Posterior vena cava (tissue), 2 donors: ENCODE data around the gene TUSC2. TPM values are rescaled to one million over a fixed set of nuclear protein-coding genes. Genes with fewer than 3 reads are reported as not detected.
A peak's percentile ranks its signal among the peaks of the same experiment; 100 is the strongest.

ENCODE experiments used
- DNase-seq: peaks from one replicate; pipeline ENCODE4 v3.0.0-alpha.2; 2020; ENCODE audit warnings: low spot score
- intact Hi-C, 2 donors: fragments of 100-400 bp; cut with DNase I; formaldehyde crosslinking; loops; one replicate each; pipeline versions ENCODE4 v1.14.1 to v1.14.2; 2022 to 2023
- total RNA-seq, 2 donors: library from RNA; stranded (reverse); fragmentation: NEBNext Ultra II Directional; extraction: Animal tissue kit (Norgen Biotek cat#: 25700); gene quantifications; one replicate each; pipeline ENCODE4 v1.2.1, GENCODE V29; 2021
- donor health status: DM: yes; HTN: yes; CAD: no.
- donor health status: DM: yes; HTN: yes; CAD: no.

TUSC2 gene
- total RNA-seq, 2 donors from 2014 or later = 19.1 to 22.4 TPM

DNA sequence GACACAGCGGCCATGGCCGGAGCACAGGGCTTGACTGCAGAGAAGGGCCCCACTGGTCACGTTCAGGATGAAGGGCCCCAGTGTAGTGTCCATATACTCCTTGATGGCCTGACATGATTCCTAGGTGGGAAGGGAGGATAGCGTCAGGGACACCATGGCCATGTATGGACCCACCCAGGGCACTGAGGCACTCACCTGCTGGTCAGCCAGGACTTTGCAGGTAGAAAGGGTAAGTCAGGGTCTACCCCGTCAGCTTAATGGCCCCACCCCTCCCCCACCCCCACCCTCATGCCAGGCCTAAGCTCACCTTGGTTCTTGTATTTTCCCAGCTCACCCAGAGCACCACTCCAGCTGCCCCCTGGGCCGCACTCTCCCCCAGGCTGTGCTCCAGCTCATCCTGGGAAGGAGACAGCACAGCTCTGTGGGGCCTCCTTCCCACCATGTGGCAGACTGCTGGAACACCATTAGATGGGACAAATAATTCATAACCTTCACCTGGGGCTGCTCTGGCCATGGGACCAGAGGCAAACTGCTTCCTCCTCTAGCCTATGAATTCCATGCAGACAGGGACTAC, 27.3 kb downstream of the TUSC2 start:
- DNase-seq = no peak
- intact Hi-C loops = no loop called here

DNA sequence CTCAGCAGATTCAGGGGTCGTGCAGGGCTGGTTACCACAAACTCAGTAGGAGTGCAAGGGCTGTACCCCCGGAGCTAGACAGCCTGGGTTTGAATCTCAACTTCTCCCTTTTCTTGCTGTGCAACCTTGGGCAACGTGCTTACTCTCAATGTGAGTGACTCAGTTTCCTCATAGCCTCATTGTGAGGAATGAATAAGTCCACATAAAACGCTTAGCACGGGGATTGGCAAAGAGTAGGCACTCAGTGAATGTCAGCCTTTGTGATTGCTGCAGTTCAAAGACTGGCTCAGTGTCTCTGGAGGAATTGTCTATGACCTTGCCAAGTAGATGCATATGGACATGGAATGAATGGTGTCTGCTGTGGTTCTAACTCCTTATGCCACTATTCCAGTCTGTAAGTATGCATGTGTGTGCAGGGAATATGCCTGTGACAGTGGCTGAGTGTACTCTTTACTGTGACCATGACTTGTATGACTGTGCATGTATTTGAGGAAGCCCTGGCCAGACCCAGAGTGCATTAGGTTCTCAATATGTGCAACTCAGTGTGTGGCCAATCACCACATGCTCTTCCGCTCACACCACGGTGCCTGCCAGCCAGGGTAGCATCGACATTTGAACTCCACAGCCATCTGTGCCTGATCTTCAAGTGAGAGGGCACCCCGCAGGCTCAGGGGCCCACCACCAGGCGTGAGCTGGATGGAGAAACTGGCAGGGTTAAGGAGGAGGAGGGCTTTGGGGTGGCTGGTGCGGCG, 27.9 kb downstream of the TUSC2 start:
- intact Hi-C loops = no loop called here
- DNase-seq = no peak

DNA sequence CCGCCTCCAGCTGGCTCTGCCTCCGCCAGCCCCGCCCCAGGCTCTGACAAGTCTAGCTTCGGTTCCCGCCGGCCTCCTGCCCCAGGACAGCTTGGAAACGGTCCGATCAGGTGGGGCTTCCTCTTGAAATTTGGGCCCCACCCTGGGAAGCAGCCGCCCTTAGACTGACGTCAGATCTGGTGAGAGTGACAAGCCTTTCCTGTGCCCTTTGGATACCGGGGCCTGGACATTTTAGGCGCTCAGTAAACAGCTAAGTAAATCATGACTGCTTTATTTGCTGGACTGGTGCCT, 28.4 kb downstream of the TUSC2 start:
- intact Hi-C loops = no loop called here

DNA sequence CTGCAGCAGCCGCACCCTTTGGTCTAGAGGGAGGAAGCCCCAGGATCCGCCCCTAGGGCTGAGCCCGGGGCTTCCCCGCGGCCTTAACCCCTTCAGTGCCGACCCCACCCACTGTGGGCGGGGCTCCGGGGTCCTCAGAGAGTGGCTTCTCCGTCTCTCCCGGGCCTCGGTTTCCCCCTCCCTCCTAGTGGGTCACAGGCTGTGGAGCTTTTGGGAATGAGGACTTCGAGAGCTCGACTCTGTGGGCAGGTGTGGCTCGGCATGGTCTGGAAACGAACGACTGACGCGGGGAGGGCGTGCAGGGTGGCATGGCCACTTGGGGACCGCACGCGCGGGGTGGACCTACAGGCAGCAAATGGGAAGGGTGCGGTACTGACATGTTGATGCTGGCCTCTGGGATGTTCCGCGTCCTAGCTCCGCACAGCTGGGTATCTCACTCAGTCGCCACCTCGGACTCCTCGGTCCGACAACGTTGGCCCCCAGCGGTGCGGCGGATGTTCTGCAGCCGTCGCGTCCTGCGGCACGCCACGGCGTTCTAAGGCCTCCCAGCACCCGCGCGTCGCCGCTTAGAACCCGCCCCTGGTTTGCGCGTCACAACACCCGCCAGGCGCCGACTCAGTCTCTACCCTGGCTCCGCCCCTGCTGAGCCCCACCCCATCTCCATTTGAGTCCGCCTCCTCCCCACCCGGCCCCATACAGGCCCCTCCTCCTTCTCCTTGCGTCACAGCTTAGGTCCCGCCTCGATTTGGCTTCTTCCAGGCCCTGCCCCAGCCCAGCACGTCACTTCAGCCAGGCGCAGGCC, 29.0 kb downstream of the TUSC2 start, which contains the start of the genes HYAL3 and NAA80:
Gene HYAL3, minus strand, starts transcription at position 570 of the 802 bp plus-strand sequence. CDS start 3,803 bp downstream, outside the sequence.
Gene NAA80, minus strand, starts transcription at position 570 of the 802 bp plus-strand sequence. CDS start 1,942 bp downstream, outside the sequence.
- intact Hi-C loops = no loop called here
- DNase-seq = peak; percentile 100

More for the DNA sequence above, 28.4 kb downstream of the TUSC2 start:
- DNase-seq = no peak

DNA sequence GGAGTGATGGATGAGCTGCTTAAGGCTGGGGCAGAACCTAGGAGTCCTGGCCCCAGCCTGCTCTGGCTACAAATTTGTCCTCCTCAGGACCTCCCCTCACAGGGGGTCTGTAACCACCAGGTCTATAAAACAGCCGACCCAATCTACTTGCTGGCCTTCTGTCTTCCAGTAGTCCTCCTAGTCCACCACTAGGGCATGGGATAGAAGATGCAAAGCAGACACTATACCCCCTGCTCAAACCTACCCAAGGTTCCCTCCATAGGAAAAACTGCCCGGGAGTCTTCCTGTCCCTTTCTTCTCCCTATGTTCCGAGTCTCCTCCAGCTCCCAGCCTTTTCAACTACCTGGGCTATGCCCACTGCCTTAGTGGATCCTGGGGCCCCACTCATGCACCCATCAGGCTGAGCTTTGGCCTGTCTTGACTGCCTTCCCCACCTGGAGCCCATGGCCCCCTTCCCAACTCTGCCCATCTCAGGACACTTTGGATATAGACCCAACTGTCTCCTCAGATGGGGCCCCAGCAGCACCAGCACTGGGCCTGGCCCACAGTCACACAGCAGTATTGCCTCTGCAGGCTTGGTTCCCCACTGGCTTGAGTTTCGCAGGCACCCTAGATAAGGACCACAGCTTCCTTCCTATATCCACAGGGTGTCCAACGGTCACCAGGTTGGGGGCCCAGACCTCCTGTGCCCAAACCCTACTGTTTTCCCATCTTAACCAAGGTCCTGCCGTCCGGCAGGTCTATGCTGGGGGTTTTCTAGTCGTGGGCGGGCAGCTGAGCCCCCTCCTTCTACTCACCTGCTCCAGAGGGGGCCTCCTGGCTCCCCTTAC, 29.9 kb downstream of the TUSC2 start:
- intact Hi-C loops = no loop called here
- DNase-seq = no peak

DNA sequence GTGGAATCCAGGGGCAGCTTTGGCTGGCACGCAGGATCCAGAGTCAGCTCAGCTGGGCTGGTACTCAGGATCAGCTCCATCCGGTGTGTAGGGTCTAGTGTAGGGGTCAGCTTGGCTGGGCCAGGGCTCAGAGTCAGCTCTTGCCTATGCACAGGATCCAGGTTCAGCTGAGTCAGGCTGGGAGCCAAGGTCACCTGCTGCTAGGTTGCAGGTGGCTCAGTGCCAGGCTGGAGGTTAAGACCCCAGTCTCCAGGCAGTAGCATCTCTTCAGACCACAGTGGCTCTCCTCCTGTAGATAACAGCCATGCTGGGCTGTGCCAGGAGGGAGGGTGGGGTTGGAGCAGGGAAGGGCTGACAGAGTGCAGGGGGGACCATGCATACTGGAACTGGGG, 30.6 kb downstream of the TUSC2 start:
- intact Hi-C loops = no loop called here
- no peak for DNase-seq

DNA sequence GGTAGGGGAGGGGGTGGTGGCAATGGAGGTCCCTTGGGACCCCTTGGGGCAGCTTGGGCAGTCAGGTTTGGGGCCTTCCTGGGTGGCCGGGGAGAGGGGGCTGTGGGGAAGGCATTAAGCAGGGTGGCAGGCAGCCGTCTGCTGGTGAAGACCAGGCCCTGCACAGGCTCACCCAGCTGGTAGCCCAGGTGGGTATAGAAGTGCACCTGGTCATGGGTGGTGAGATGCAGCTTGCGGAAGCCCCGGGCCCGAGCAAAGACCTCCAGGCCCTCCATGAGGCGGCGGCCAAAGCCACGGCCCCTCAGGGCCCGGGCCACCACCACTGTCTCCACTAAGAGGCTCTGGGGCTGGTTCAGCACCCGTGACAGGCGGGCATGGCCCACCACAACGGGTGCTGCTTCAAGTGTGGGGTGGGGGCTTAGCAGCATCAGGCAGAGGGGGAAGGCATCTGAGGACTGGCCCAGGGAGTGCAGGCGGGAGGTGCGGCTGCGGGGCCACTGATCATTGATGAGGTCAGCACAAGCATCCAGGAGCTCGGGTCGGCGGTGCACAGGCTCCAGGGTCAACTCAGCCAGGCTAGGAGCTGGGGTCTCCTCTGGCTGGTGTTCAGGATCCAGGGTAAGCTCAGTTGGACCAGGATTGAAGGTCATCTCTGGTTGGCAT, 31.2 kb downstream of the TUSC2 start:
- intact Hi-C loops = no loop called here
- no peak for DNase-seq

DNA sequence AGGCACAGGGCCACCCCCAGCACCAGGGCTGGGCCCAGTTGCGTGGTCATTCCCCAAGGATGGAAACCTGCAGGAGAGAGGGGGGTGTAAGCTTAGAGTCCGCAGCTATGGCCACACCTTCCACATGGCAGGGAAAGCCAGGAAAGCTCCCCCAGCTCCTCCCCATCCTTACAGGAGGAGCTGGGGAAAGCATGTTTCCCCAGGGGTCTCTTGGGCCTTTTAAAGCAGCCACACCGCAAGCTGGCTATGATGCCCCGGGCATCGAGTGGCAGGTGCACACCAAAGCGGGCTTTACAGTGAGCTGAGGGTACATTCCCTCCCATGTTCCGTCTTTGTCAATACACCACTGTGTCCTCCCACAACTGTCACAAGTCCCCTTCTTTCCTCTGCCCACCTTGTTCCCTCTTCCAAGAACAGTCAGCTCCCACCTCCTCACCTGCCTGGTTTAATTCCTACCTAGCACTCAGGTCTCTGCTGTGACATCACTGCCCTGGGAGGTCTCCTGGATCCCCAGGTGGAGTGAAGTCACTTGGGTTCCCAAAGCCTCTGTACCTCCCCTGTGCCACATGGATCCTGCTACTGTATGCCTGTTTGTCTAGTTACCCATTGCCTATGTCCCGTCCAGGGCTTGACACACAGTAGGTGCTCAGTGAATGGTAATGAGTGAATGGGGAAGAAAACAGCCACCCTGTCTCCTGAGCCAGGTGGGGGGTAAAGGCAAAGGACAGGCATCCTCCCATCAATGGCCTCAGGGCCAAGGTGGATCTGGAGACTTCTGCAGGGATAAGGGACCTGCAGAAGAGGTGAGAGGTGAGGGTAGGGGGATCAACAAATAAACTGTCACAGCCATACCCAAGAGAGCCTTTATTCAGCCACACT, 32.2 kb downstream of the TUSC2 start:
- DNase-seq = no peak
- intact Hi-C loops = no loop called here

DNA sequence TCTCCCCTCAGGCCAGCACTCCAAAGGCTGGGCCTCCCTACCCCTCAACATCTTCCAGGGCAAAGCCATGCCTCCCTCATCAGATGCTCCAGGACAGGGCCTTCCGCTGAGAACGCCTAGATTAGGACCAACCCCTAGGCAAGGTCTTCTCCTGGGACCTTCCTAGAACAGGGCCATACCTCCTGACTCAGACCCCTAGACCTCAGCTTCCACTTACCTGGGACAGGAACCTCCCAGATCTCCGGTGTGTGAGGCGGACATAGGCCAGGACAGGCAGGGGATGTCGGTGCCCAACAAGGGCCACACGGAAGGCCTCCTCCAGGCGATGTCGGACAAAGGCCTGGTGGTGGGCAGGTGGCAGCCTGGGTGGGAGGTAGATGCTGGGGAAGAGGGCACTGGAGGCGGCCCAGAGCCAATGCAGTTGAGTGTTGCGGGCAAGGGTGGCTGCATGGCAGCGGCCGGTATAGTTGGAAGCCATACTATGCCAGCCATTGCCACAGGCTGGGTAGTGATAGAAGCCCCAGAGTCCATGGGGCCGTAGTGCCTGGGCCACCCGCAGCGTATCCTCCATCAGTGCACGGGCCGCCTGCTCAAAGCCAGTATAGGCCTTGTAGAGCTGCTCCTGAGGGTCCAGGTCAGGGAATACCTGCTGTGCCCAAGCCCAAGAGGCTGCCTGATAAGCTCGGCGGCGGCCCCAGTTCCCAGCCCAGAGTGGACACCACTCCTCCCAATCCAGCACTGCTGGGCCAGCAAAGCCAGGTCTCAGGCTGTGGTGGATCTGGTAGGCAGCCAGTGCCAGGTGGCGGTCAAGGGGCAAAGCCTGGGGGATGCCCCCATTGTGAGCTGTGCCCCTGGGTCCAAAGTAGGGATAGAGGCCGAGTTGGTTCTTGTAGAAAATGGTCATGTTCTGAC, 33.3 kb downstream of the TUSC2 start:
- intact Hi-C loops = no loop called here
- DNase-seq = no peak

DNA sequence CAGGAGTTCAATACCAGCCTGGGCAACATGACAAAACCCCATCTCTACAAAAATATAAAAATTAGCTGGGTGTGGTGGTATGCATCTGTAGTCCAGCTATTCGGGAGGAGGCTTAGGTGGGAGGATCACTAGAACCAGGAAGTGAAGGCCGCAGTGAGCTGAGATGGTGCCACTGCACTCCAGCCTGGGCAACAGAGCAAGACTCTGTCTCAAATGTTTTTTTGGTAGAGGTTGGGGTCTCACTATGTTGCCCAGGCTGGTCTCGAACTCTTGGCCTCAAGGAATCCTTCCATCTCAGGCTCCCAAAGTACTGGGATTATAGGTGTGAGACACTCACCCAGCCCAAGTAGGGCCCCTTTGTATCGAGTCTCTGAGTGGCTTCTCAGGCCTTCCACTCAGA, 33.9 kb downstream of the TUSC2 start:
- no peak for DNase-seq
- intact Hi-C loops = no loop called here

DNA sequence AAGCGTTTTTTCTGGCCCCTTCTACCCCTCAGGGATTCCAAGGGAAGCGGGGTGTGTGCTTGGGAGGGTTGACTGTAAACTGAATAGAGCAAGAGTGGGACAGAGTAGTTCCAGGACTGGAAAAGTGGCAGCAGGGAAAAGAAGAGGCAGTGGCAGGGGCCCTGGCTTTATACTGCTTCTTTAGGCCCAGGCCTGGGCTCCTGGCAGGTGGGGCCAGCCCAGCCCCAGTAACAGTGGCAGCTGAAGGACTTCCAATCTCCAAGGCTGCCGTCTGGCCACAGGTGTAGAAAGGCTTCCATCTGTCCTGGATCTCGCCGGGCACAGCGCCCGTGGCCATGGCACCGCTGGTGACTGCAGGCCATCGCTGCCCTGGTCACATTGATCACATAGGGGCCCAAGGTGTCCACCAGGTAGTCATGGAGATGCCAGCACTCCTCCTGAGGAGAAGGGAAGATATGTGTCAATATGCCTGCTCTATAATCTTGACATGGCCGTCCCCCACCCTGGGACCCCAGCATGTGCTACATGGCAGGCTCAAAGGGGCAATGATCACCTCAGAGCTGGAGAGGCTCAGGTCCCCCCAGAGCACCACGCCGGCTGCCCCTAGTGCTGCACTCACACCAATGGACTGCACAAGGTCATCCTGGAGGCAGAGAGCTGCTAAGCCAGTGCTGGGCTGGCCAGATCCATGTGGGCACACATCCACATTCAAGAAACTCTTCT, 34.8 kb downstream of the TUSC2 start:
- intact Hi-C loops = no loop called here
- DNase-seq = no peak

DNA sequence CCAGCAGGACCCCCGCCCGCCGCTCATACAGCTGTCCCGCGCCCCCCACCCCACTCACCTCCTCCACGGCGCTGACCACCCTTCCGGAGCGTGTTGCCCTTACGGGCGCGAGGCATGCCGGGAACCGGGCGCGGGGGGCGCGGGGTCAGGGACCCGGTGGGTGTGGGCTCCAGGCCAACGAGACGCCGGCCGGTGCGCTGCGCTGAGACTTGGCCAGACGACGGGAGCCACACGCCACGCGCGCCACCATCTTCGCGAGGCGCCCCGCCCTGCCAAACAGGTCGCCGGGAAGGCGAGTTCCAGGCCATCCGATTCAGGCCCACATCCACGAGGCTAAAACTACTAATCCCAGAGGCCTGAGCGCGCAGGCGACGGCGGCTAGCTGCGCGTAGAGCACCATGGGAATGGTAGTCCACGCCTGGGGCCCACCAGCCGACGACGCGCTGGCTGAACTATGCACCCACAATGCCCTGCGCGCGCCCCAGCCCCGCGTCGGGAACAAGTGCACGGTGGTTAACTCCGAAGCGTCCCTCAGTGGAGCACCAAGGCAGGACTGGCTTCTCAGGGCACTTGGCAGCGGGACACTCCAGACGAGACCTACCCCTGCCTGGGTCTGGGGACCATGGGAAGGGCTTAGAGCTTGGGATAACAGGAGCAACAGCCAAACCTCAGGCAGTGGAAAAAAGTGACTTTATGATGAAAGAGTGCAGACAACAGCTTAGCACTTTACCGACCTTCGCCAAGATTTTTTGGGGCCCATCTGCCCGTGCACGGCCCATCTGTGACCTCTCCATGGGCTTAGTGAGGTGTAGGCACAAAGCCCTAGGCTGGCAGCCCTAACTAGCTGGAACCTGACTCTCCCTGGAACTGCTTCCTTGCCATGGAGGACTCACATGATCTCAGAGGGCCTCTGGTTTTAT, 35.6 kb downstream of the TUSC2 start, which contains the start of gene IFRD2:
Gene IFRD2, minus strand, starts transcription at position 271 of the 920 bp plus-strand sequence. Its CDS starts 155 bp downstream, at position 116.
- intact Hi-C loops = no loop called here
- DNase-seq = peak; percentile 100

DNA sequence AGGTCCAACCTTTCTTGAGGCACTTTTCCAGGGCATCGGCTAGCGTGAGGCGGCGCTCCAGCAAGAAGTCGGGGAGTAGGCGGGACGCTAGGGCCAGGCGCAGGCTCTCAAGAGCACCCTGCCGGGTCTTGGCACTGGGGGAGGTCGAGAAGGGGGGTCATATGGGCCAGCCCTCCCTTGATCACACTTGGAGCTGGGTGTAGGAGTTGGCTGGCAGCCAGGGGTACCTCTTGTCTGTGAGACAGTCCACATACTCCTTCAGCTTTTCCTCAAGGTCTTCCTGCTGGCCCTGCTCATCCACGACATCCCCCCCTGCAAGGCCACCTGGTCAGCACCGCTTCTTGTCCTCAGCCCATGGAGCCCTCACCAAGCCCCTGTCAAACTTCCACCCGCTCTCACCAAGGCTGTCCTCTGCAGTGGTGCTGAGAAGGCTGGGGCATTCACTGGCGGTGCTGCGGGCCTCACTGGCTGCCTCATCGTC, 37.8 kb downstream of the TUSC2 start:
- intact Hi-C loops = no loop called here
- DNase-seq = no peak

DNA sequence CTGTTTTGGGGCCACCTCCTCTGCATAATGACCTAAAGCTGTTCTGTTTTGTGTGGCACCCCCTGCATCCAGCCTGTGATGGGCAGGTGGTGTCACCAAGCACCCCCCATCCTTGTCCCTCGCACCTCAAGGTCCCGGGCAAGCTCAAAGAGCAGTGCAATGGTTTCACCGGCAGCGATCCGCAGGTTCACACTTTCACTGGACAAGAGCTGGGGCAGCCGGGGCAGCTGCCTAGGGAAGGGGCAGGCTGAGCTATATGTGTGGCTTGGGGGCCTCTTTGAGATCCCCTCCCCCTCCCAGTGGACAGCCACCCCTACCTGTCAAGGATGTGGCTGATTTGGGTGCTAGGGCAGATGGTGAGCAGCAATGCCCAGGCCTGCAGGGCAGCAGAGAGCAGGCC, 38.9 kb downstream of the TUSC2 start:
- intact Hi-C loops = no loop called here

DNA sequence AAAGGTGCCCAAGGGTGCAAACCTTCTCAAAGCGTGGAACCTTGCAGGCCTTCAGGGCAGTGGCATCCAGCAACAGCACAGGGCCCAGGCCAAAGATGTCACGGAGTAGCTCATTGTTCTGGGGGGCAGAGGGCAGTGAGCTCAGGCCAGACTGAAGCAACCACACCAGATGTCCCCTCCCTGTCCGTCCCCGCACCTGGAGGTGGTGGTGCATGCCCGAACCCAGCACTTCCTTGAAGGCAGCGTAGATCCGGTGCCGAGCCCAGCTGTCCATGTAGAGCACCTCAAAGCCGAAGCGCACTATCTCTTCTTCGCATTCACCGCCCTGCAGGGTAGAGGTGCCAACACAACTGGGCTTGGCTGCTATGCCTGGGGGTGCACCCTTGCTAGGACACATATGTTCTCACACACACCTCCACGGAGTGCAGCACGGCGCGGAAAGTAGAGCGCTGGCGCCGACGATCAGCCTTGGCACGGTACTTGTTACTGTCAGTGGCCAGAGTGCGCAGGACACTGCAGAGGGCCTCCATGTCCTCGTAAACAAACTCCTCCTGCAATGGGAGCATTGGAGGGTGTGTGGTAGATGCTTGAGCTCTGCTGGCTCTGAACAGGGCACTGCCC, 39.5 kb downstream of the TUSC2 start:
- intact Hi-C loops = no loop called here

More for the DNA sequence above, 38.9 kb downstream of the TUSC2 start:
- DNase-seq = no peak

More for the DNA sequence above, 39.5 kb downstream of the TUSC2 start:
- no peak for DNase-seq
